ENCODE data around the gene NTRK3.
"Not testable (repeated sequence)": the region's sequence is repeated elsewhere in the genome, so short reads cannot be mapped to it uniquely, and the experiment has no call there.

Gene NTRK3

GRCh38 chr15:88071141-88071540, 185.4 kb downstream of the NTRK3 start:
- no peak for DNase-seq

- no peak for DNase-seq
Measured at GRCh38 chr15:88069561-88069960, 187.0 kb downstream of the NTRK3 start.

GRCh38 chr15:88067331-88067685, 189.2 kb downstream of the NTRK3 start:
- no peak for DNase-seq

- no peak for DNase-seq
Measured at GRCh38 chr15:88066636-88067330, 189.8 kb downstream of the NTRK3 start.

GRCh38 chr15:88061452-88061851, 195.1 kb downstream of the NTRK3 start:
- no peak for DNase-seq

DNA sequence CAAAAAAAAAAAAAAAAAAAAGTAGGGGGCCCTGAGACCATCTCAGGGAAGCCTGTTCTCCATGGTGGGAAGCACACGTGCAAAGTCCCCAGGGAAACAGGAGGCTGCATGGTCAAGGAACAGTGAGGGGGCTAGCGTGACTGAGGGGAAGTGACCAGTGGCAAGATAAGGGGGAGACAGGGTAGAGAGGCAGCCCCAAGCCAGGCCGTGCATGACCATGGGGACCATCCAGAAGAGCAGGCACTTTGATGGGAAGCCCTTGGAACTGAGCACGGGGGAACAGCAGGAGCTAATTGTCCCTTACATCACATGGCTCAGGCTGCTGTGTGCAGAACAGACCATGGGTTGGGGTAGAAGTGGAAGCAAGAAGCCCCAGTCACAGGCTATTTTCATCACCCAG, 196.2 kb downstream of the NTRK3 start:
- DNase-seq, result no peak

DNA sequence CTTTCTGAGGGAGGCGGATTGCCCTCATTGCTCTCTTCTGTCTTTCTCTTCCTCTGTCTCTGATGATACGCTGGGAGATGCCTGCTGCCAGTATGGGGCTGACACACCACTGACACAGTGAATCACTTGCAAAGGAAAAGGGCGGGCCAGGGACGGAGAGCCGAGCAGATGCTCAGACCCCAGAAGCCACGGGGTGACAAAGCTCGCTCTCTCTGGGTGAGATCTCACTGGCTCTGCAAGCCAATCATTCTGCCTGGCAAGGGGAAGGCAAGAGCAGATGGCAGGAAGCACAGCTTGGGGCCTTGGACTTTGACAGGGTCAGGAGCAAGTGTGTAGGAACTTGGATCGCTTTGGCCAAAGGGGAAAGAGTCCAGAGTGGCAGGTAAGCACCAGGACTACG, 198.7 kb downstream of the NTRK3 start:
- no peak for DNase-seq

DNA sequence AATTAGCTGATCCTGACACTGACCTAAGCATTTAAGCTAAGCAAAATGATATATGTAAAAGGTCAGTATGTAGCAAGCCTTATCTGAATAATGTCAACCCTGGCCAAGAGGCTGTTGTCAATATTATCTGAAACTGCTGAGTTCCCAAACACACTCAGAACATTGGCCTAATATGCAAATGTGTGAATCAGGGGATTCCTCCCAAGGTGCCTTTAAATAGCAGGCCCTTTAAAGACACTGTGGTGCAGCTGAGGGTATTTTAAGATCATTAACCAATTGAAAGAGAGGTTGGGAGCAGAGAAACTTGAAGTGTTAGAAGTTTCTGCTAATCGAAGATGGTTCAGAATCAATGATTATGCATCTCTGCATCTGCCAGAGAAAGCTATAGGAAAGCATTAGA, 207.0 kb downstream of the NTRK3 start:
- DNase-seq, result no peak

DNA sequence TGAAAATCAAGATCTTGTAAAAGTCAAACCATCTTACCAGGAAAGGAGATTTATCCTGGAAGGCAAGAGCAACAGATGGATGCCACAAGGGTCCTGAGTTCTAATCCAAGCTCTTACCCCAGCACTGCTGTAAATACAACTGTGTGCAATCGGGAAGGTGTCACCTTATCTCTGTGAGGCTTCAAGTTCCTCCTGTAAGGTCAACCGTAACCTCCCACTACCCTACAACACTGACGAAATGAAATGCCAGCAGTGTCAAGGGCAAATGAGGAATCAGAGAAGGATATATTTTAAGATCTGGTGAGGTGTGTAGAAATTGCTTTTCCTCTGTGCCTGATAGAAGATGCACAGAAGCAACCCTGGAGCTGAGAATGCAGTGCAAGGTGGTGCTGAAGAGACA, 207.8 kb downstream of the NTRK3 start:
- no peak for DNase-seq

DNA sequence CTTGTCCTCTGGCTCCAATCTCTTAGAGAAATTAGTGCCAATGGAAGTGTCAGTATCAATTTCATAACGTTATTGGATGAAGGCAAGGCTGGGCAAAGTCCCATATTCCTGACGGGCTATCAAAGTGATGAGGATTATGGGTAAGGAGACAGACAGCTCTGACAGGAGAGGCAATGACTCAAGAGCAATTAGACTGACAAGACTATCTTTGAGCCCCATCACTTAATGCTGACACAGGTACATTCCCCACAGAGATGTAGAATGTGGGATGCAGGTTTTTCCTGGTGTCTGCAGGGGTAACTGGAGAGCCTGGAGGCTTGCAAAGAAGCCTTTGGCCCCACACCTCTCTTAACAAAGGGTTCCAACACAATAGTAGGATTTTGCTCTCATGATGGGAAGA, 208.3 kb downstream of the NTRK3 start:
- DNase-seq, result no peak

- DNase-seq, result no peak
Measured at GRCh38 chr15:88046576-88047129, 209.9 kb downstream of the NTRK3 start.

DNA sequence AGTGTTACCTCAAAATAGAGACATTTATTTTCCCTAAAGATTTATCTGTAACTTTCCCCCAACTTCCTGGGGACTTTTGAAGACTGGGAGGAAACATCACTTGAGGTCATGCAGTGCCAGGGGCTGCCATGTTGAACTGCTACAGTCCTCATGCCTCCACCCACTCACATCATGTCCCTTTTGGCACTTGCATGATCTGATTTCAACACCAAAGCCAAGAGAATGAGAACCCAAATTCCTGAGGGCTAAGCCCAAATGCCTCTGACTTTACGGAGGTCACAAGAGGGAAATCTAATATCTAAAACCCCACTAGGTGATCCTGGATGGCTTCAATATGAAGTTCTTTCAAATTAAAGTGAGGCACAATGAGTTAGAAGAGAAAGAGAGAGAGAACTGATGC, 213.1 kb downstream of the NTRK3 start:
- no peak for DNase-seq

- DNase-seq, result no peak
Measured at GRCh38 chr15:88042047-88042446, 214.5 kb downstream of the NTRK3 start.

GRCh38 chr15:88040516-88040915, 216.0 kb downstream of the NTRK3 start:
- no peak for DNase-seq

DNA sequence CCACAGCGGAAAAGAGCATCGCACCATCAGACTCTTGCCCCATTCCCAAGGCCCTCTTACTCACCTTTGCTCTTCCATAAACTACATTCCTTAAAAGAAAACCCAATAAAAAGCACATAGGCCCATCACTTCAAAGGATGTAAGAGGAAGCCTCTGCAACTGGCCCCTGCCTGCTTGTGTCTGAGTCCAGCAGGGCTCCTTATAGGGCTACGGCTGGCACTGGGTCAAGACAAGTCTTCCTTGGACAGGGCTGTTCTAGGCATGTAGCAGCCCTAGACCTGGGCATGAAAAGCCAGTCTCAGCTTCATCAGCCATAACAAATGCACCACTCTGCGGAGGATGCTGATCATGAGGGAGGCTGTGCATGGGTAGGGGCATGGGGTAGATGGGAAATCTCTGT, 218.3 kb downstream of the NTRK3 start:
- DNase-seq, result no peak

GRCh38 chr15:88036154-88036839, 220.2 kb downstream of the NTRK3 start:
- DNase-seq, result no peak

DNA sequence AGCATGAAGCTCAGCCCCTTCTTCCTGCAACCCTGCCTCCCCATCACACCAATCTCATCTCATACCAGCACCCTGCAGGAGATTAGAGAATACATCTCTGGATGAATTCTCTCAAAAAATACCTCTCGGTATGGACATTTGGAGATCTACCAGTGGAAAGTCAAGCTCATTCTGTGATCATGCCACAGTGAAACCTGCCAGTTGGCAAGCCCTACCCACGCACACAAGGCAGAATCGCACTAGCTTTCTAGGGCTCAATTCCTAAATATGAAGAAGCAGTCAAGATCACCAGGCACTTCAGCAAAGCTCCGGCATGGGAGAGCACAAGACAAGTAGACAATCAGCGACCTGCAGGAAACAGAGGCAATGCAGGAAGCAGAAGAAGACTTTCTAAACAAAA, 221.2 kb downstream of the NTRK3 start:
- DNase-seq, result no peak

GRCh38 chr15:88033421-88033820, 223.1 kb downstream of the NTRK3 start:
- DNase-seq, result not testable (repeated sequence)

DNA sequence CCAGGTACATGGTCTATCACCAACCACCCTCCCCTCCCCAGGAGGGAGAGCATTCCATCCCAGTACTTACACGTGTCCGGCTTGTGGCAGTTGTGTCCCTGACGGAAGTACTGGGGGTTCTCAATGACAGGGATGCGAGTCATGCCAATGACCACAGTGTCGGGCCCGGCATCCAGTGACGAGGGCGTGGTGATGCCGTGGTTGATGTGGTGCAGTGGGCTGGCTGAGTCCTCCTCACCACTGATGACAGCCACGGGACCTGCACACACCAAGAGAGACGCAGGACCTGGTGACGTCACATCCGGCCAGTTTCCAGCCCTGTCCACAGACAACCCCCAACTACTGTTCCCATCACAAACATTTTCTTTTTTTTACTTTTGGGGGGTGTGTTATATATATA, 223.8 kb downstream of the NTRK3 start:
- no peak for DNase-seq

DNA sequence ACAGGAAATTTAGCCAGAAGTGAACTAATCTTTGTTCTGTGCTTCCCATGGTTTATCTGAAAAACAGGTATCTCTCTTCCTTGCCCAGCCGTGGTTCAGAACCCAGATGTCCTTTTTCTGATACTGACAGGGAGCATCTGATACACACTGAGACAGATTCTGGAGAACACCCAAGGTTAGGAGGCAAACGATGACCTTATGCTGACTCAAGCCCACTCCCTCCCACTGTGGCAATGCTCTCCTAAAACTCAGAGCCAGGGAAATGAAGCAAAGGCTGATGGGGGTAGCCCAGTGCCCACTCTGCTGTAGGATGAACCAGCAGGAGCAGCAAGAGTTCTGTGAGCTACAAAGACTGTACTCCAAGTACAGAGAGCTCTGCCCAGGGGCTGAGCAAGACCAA, 225.1 kb downstream of the NTRK3 start:
- DNase-seq, result no peak

DNA sequence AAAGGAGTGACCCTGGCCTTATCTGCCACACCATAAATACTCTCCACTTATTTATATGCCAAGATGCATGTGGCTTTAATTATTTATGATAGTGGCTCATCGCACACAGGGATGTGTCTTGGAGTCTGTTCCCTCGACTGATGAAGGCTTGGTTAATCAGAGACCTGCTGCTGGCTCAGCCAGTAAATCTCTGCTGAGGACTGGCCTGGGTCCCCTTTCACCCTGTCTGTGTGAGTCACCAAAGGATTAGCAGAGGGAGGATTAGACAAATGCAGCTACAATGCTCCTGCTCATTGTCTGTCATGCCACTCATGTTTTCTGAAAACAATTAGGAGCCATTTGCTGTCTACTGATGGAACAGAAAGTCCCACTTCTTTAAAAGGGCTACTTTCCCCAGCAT, 226.8 kb downstream of the NTRK3 start:
- no peak for DNase-seq

- no peak for DNase-seq
Measured at GRCh38 chr15:88028024-88028423, 228.5 kb downstream of the NTRK3 start.

- DNase-seq, result no peak
Measured at GRCh38 chr15:88023914-88024313, 232.6 kb downstream of the NTRK3 start.

DNA sequence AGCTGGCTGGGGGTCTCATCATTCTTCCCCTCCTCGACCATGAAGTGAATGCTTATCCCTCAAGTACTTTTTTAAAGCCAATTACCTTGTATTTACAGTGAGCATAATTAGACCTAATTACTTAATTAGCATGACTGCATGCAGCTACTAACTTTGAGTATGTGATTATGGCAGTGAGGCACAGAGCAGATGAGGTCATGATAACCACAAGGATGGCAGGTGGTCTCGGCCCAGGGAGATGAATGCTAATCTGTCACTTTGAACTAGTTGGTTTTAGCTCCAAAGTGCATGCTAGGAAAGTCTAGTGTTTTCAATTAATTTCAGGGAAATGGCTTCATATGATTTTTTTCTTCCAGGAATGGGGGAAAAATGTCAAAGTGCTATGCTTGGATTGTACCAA, 233.8 kb downstream of the NTRK3 start:
- DNase-seq, result no peak

- no peak for DNase-seq
Measured at GRCh38 chr15:88021601-88022000, 234.9 kb downstream of the NTRK3 start.

Data from GOT3 (cell line).